NT2/D1 (cell line): ENCODE data around the gene PTPRQ.

Experiments
- SUZ12 ChIP-seq: IDR thresholded peaks from 2 replicates; pipeline ENCODE4 v1.6.1; 2011; ENCODE audit not compliant: insufficient read length, insufficient read depth; ENCODE audit errors: extremely low read depth
- YY1 ChIP-seq: IDR thresholded peaks from 2 replicates; pipeline ENCODE4 v1.6.1; 2011; ENCODE audit not compliant: insufficient read length, insufficient read depth
- ZNF274 ChIP-seq: IDR thresholded peaks from 2 replicates; pipeline ENCODE4 v1.6.1; 2011; ENCODE audit warnings: mild to moderate bottlenecking, low read depth, low read length

- TF ChIP-seq ZNF274 (no peak), YY1 (no peak), SUZ12 (no peak)
Measured at GRCh38 chr12:80470403-80470802, 26.4 kb downstream of the PTPRQ start.
